IPS-NIHi11 (cell line): ENCODE measurements around the gene OR2AG1.

Experiments
- DNase-seq: peaks from one replicate; pipeline ENCODE4 v3.0.0; 2012; ENCODE audit warnings: mixed read lengths, low spot score

OR2AG1 gene

GRCh38 chr11:6782720-6783119, at the start of gene OR2AG1:
OR2AG1 (plus strand) TSS chr11:6783020; CDS start chr11:6785038, 2,018 bp downstream.
- no peak for DNase-seq

GRCh38 chr11:6733326-6734275, 49.2 kb upstream of the OR2AG1 start:
- DNase-seq = no peak

GRCh38 chr11:6734616-6735015, 48.2 kb upstream of the OR2AG1 start:
- DNase-seq = no peak

GRCh38 chr11:6735306-6735705, 47.5 kb upstream of the OR2AG1 start:
- no peak for DNase-seq

GRCh38 chr11:6736495-6737121, 46.2 kb upstream of the OR2AG1 start:
- no peak for DNase-seq

GRCh38 chr11:6737872-6738466, 44.9 kb upstream of the OR2AG1 start:
- peak; percentile 51 for DNase-seq

- DNase-seq = no peak
Observed at GRCh38 chr11:6738590-6738989, 44.2 kb upstream of the OR2AG1 start.

- DNase-seq = no peak
Observed at GRCh38 chr11:6742260-6742659, 40.6 kb upstream of the OR2AG1 start.

- no peak for DNase-seq
Observed at GRCh38 chr11:6745018-6745417, 37.8 kb upstream of the OR2AG1 start.

GRCh38 chr11:6745465-6746015, 37.3 kb upstream of the OR2AG1 start:
- DNase-seq = no peak

- no peak for DNase-seq
Observed at GRCh38 chr11:6746086-6746618, 36.7 kb upstream of the OR2AG1 start.

GRCh38 chr11:6746626-6747025, 36.2 kb upstream of the OR2AG1 start:
- DNase-seq = no peak

- DNase-seq = no peak
Observed at GRCh38 chr11:6747097-6747668, 35.6 kb upstream of the OR2AG1 start.

GRCh38 chr11:6755303-6755952, 27.4 kb upstream of the OR2AG1 start:
- peak; percentile 91 for DNase-seq

- DNase-seq = no peak
Observed at GRCh38 chr11:6755953-6756347, 26.9 kb upstream of the OR2AG1 start.

- peak; percentile 75 for DNase-seq
Observed at GRCh38 chr11:6757373-6757967, 25.4 kb upstream of the OR2AG1 start.

GRCh38 chr11:6771926-6772893, 10.6 kb upstream of the OR2AG1 start, which contains the start of gene OR2AG2:
OR2AG2 (minus strand) TSS chr11:6771976; CDS start chr11:6768957, 3,019 bp downstream.
- DNase-seq = no peak

- no peak for DNase-seq
Observed at GRCh38 chr11:6778518-6778917, 4.3 kb upstream of the OR2AG1 start.

- no peak for DNase-seq
Observed at GRCh38 chr11:6780829-6781228, 2.0 kb upstream of the OR2AG1 start.

- DNase-seq = no peak
Observed at GRCh38 chr11:6790546-6790945, 7.7 kb downstream of the OR2AG1 start.
